GM19043 (cell line): ENCODE measurements around the gene GJB2.
"Not testable (repeated sequence)": the region's sequence is repeated elsewhere in the genome, so short reads cannot be mapped to it uniquely, and the experiment has no call there.

ENCODE experiments used
- ATAC-seq: cut with Tn5 transposase; IDR thresholded peaks from one replicate; pipeline ENCODE4 v1.9.1; 2021; ENCODE audit warnings: low read depth; ENCODE audit not compliant: unreplicated experiment

GJB2 gene

GRCh38 chr13:20171364-20171763, 21.4 kb downstream of the GJB2 start:
- ATAC-seq = no peak

- ATAC-seq = no peak
Observed at GRCh38 chr13:20170921-20171320, 21.8 kb downstream of the GJB2 start.

- ATAC-seq = no peak
Observed at GRCh38 chr13:20168396-20168795, 24.3 kb downstream of the GJB2 start.

GRCh38 chr13:20165417-20166257, 27.1 kb downstream of the GJB2 start:
- no peak for ATAC-seq

- no peak for ATAC-seq
Observed at GRCh38 chr13:20161951-20162300, 30.8 kb downstream of the GJB2 start.

- peak; percentile 32 for ATAC-seq
Observed at GRCh38 chr13:20161275-20161950, 31.3 kb downstream of the GJB2 start.

GRCh38 chr13:20160306-20161274, 32.1 kb downstream of the GJB2 start, which contains the start of gene GJA3:
Gene GJA3 (minus strand): TSS chr13:20161052. CDS start chr13:20143288, 17,764 bp downstream.
- ATAC-seq = peak; percentile 60

- no peak for ATAC-seq
Observed at GRCh38 chr13:20159646-20160305, 33.0 kb downstream of the GJB2 start.

- no peak for ATAC-seq
Observed at GRCh38 chr13:20157151-20157796, 35.5 kb downstream of the GJB2 start.

GRCh38 chr13:20156702-20157101, 36.0 kb downstream of the GJB2 start:
- ATAC-seq = no peak

- not testable (repeated sequence) for ATAC-seq
Observed at GRCh38 chr13:20153290-20153689, 39.4 kb downstream of the GJB2 start.

GRCh38 chr13:20151612-20152011, 41.1 kb downstream of the GJB2 start:
- ATAC-seq = no peak

- ATAC-seq = no peak
Observed at GRCh38 chr13:20151016-20151415, 41.7 kb downstream of the GJB2 start.

GRCh38 chr13:20150561-20150960, 42.2 kb downstream of the GJB2 start:
- no peak for ATAC-seq

GRCh38 chr13:20149762-20150161, 43.0 kb downstream of the GJB2 start:
- no peak for ATAC-seq

GRCh38 chr13:20148501-20149183, 44.1 kb downstream of the GJB2 start:
- no peak for ATAC-seq

- ATAC-seq = no peak
Observed at GRCh38 chr13:20146381-20146780, 46.4 kb downstream of the GJB2 start.

GRCh38 chr13:20145521-20145920, 47.2 kb downstream of the GJB2 start:
- no peak for ATAC-seq

GRCh38 chr13:20144141-20144850, 48.4 kb downstream of the GJB2 start:
- ATAC-seq = no peak
